AG09309 (cell line): ENCODE data around the gene RELB.

Experiments
- DNase-seq: peaks from one replicate; pipeline ENCODE4 v3.0.0-alpha.2; 2010; ENCODE audit warnings: low read depth
- H3K4me3 ChIP-seq: 2 replicates; pipeline ENCODE4 v1.5.1; 2011; ENCODE audit warnings: mild to moderate bottlenecking, low read depth, low read length, moderate library complexity; ENCODE audit not compliant: control insufficient read depth
- CTCF ChIP-seq: IDR thresholded peaks from 2 replicates; pipeline ENCODE4 v1.5.1; 2011; ENCODE audit warnings: mild to moderate bottlenecking, low read depth, low read length, inconsistent platforms; ENCODE audit not compliant: insufficient read depth, control insufficient read depth; ENCODE audit errors: missing control alignments

Gene RELB

GRCh38 chr19:45041125-45041524 lies 39.9 kb downstream of the RELB start:
- DNase-seq, result no peak
- no peak for TF ChIP-seq CTCF
- no peak overlapping the region for H3K4me3 ChIP-seq

GRCh38 chr19:45045671-45046353 lies 44.5 kb downstream of the RELB start:
- no peak overlapping the region for H3K4me3 ChIP-seq
- no peak for DNase-seq
- no peak for TF ChIP-seq CTCF

- no peak overlapping the region for H3K4me3 ChIP-seq
- DNase-seq, result no peak
- TF ChIP-seq CTCF, result no peak
These were observed 45.1 kb downstream of the RELB start for GRCh38 chr19:45046355-45046754.

GRCh38 chr19:45047188-45047797 lies 46.0 kb downstream of the RELB start:
- DNase-seq, result no peak
- H3K4me3 ChIP-seq, result no peak overlapping the region
- TF ChIP-seq CTCF, result no peak

GRCh38 chr19:45049073-45049736 lies 47.9 kb downstream of the RELB start:
- no peak for TF ChIP-seq CTCF
- H3K4me3 ChIP-seq, result no peak overlapping the region
- no peak for DNase-seq

- no peak overlapping the region for H3K4me3 ChIP-seq
- TF ChIP-seq CTCF, result no peak
- DNase-seq, result no peak
These were observed 48.8 kb downstream of the RELB start for GRCh38 chr19:45050036-45050435.
